ENCODE measurements around the gene GLB1L2. TPM values are rescaled to one million over a fixed set of nuclear protein-coding genes. Genes with fewer than 3 reads are reported as not detected.

GLB1L2 gene
- polyA plus RNA-seq, 1 of the 3 experiments (the other 2 are of a cell fraction): 3.4 TPM

DNA sequence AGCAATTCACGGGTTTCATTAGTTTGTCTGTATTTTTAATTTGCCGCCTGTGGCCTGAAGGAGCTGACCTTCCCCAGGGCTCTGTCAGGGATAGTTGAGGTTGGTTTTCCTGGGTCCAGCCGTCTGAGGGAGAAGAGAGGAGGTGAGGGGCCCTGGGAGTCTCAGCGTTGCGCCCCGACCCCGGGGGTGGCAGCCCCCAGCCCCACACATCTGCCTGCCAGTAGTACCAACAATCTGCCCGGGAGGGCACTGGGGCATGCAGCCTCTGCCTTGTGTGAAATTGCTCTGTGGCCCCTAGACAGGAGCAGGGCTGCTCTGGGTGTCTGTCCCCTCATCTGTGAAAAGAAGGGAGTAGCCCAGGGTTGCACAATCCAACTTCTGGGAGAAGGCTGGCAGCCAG, 73.6 kb downstream of the GLB1L2 start:
- Histone ChIP-seq H3K9me3 (no peaks in the 10 kb centered on the region), H3K36me3 (replicated peaks in 1 of 2; ENCODE audit: control insufficient read depth in 1 of 2, insufficient read depth in 2 of 2, low read length in 1 of 2) (no peaks in the 10 kb centered on the region), H3F3A (replicated peaks; ENCODE audit: insufficient read depth) (no peaks in the 10 kb centered on the region), H3K9ac (no peak overlapping the region), H3K79me2 (ENCODE audit: insufficient read depth) (no peaks in the 10 kb centered on the region), H4K20me1 (ENCODE audit: insufficient read depth) (no peaks in the 10 kb centered on the region), H2AFZ (ENCODE audit: low read depth) (no peak overlapping the region), H3K9me2 (no peaks in the 10 kb centered on the region), H3K27ac (ENCODE audit: low read depth in 2 of 2, low read length in 1 of 2) (no peak overlapping the region), H3K4me2 (no peak overlapping the region), H3K4me3 (ENCODE audit: low read depth in 2 of 2, low read length in 1 of 2) (no peak overlapping the region), H3K27me3 (ENCODE audit: insufficient read depth) (no peaks in the 10 kb centered on the region), H3K4me1 (ENCODE audit: control insufficient read depth in 1 of 2, insufficient read depth in 2 of 2, low read depth in 1 of 2, low read length in 1 of 2) (peaks cover 0 to 5% of the 10 kb centered on the region in 2 experiments; a peak in 1 of 4 replicates)
- DNase-seq: no peak
- ChIA-PET POLR2A (no interaction called here), CTCF (interaction anchor here (0.6 to 1.9 kb wide), 2 partner anchors 102 to 174 kb away, joined by 3 to 5 read pairs; no protein-coding TSS in a partner anchor)
- TF ChIP-seq, protein P1, sequence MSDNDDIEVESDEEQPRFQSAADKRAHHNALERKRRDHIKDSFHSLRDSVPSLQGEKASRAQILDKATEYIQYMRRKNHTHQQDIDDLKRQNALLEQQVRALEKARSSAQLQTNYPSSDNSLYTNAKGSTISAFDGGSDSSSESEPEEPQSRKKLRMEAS (IDR thresholded peaks at IDR 0.05; ENCODE audit: low read depth): no peak
- TF ChIP-seq, protein P2, sequence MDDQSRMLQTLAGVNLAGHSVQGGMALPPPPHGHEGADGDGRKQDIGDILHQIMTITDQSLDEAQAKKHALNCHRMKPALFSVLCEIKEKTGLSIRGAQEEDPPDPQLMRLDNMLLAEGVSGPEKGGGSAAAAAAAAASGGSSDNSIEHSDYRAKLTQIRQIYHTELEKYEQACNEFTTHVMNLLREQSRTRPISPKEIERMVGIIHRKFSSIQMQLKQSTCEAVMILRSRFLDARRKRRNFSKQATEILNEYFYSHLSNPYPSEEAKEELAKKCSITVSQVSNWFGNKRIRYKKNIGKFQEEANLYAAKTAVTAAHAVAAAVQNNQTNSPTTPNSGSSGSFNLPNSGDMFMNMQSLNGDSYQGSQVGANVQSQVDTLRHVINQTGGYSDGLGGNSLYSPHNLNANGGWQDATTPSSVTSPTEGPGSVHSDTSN (IDR thresholded peaks at IDR 0.05): no peak
- TF ChIP-seq, protein P3, sequence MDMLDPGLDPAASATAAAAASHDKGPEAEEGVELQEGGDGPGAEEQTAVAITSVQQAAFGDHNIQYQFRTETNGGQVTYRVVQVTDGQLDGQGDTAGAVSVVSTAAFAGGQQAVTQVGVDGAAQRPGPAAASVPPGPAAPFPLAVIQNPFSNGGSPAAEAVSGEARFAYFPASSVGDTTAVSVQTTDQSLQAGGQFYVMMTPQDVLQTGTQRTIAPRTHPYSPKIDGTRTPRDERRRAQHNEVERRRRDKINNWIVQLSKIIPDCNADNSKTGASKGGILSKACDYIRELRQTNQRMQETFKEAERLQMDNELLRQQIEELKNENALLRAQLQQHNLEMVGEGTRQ (IDR thresholded peaks at IDR 0.05; ENCODE audit: borderline replicate concordance, low read depth, low read length): no peak
- TF ChIP-seq, protein P4, sequence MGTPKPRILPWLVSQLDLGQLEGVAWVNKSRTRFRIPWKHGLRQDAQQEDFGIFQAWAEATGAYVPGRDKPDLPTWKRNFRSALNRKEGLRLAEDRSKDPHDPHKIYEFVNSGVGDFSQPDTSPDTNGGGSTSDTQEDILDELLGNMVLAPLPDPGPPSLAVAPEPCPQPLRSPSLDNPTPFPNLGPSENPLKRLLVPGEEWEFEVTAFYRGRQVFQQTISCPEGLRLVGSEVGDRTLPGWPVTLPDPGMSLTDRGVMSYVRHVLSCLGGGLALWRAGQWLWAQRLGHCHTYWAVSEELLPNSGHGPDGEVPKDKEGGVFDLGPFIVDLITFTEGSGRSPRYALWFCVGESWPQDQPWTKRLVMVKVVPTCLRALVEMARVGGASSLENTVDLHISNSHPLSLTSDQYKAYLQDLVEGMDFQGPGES (IDR thresholded peaks at IDR 0.05; ENCODE audit: low read depth, low read length): no peak
- no peak for TF ChIP-seq MXI1 (IDR thresholded peaks at IDR 0.05; ENCODE audit: low read depth, low read length)
- no peak for TF ChIP-seq FOSL2 (IDR thresholded peaks at IDR 0.05; ENCODE audit: borderline replicate concordance, low read depth)
- TF ChIP-seq RFX5 (IDR thresholded peaks at IDR 0.05; ENCODE audit: low read length): no peak
- 54% methylated on average over 8 of the region's 8 CpGs for WGBS (ENCODE audit: low lambda C conversion rate)

DNA sequence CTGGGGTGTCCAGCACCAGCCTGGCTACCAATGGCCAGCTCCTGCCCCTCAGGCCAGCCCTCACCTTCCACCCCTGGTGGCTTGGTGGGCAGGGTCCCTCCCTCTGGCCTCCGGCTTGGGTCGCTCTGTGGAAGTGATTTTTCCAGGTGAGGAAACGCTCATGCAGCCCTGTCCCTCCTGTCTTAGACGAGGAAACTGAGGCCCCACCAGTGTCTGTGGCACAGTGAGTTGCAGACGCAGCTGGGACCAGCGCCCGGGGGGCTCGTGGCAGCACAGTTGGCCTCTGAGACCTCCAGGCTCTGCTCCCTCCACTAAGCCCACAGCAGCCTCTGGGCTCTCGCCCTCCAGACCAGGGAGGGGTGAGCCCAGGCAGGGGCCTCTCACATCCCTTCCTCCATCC, 74.1 kb downstream of the GLB1L2 start:
- no peaks in the 10 kb centered on the region for H3K9me3 ChIP-seq
- no peak overlapping the region for H2AFZ ChIP-seq (ENCODE audit: low read depth)
- no peak overlapping the region for H3K4me3 ChIP-seq (ENCODE audit: low read depth in 2 of 2, low read length in 1 of 2)
- CTCF ChIA-PET: interaction anchor here (1.9 kb wide), 1 partner anchor 173 kb away, joined by 5 read pairs; no protein-coding TSS in a partner anchor
- H3K4me2 ChIP-seq: no peak overlapping the region
- H3K27me3 ChIP-seq (ENCODE audit: insufficient read depth): no peaks in the 10 kb centered on the region
- 42% methylated on average over 5 of the region's 9 CpGs for WGBS (ENCODE audit: low lambda C conversion rate)
- H3F3A ChIP-seq (replicated peaks; ENCODE audit: insufficient read depth): no peaks in the 10 kb centered on the region
- H3K36me3 ChIP-seq (replicated peaks in 1 of 2; ENCODE audit: control insufficient read depth in 1 of 2, insufficient read depth in 2 of 2, low read length in 1 of 2): no peaks in the 10 kb centered on the region
- no peak overlapping the region for H3K9ac ChIP-seq
- H3K79me2 ChIP-seq (ENCODE audit: insufficient read depth): no peaks in the 10 kb centered on the region
- DNase-seq: no peak
- POLR2A ChIA-PET: no interaction called here
- no peak overlapping the region for H3K27ac ChIP-seq (ENCODE audit: low read depth in 2 of 2, low read length in 1 of 2)
- no peaks in the 10 kb centered on the region for H3K9me2 ChIP-seq
- H3K4me1 ChIP-seq (ENCODE audit: control insufficient read depth in 1 of 2, insufficient read depth in 2 of 2, low read depth in 1 of 2, low read length in 1 of 2): peaks cover 0 to 8% of the 10 kb centered on the region in 2 experiments; a peak in 1 of 4 replicates
- H4K20me1 ChIP-seq (ENCODE audit: insufficient read depth): no peaks in the 10 kb centered on the region
- no peak for TF ChIP-seq NFIC (IDR thresholded peaks at IDR 0.05; ENCODE audit: borderline replicate concordance)
- no peak for TF ChIP-seq NRF1 (IDR thresholded peaks at IDR 0.05; ENCODE audit: low read depth, low read length)
- TF ChIP-seq, protein P5, sequence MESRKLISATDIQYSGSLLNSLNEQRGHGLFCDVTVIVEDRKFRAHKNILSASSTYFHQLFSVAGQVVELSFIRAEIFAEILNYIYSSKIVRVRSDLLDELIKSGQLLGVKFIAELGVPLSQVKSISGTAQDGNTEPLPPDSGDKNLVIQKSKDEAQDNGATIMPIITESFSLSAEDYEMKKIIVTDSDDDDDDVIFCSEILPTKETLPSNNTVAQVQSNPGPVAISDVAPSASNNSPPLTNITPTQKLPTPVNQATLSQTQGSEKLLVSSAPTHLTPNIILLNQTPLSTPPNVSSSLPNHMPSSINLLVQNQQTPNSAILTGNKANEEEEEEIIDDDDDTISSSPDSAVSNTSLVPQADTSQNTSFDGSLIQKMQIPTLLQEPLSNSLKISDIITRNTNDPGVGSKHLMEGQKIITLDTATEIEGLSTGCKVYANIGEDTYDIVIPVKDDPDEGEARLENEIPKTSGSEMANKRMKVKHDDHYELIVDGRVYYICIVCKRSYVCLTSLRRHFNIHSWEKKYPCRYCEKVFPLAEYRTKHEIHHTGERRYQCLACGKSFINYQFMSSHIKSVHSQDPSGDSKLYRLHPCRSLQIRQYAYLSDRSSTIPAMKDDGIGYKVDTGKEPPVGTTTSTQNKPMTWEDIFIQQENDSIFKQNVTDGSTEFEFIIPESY (IDR thresholded peaks at IDR 0.05; ENCODE audit: borderline replicate concordance, low read depth): no peak
- no peak for TF ChIP-seq FOXM1 (IDR thresholded peaks at IDR 0.05; ENCODE audit: low read depth)
- no peak for TF ChIP-seq POLR2AphosphoS5 (IDR thresholded peaks at IDR 0.05; ENCODE audit: low read depth, low read length)
- TF ChIP-seq TAF1 (IDR thresholded peaks at IDR 0.05; ENCODE audit: borderline replicate concordance, low read depth, low read length): no peak
- TF ChIP-seq RFX5 (IDR thresholded peaks at IDR 0.05; ENCODE audit: low read length): no peak
- TF ChIP-seq TCF12 (IDR thresholded peaks at IDR 0.05): no peak
- no peak for TF ChIP-seq GATA2 (CRISPR knock-in tag; IDR thresholded peaks at IDR 0.05)
- TF ChIP-seq, protein P1 (IDR thresholded peaks at IDR 0.05; ENCODE audit: low read depth): no peak
- no peak for TF ChIP-seq RCOR1 (IDR thresholded peaks at IDR 0.05; ENCODE audit: low read length)
- no peak for TF ChIP-seq ELF1 (IDR thresholded peaks at IDR 0.05)
- TF ChIP-seq JUND (IDR thresholded peaks at IDR 0.05): no peak
- TF ChIP-seq, protein P2 (IDR thresholded peaks at IDR 0.05): no peak
- TF ChIP-seq, protein P3 (IDR thresholded peaks at IDR 0.05; ENCODE audit: borderline replicate concordance, low read depth, low read length): no peak
- no peak for TF ChIP-seq EP300 (IDR thresholded peaks at IDR 0.05; ENCODE audit: borderline replicate concordance in 1 of 2, low read depth in 1 of 2, low read length in 1 of 2)
